Ovary (tissue), 3 donors: ENCODE measurements around the gene UBXN1.

ENCODE experiments used
- CTCF ChIP-seq, 3 donors: fragments of 450-650 bp in 2 of 3; fragments of 200-600 bp in 1 of 3; IDR thresholded peaks; one replicate each; pipeline versions ENCODE4 v1.5.1 to v1.8.0; 2016 to 2022; ENCODE audit warnings: antibody characterized with exemption in 3 of 3, mild to moderate bottlenecking in 1 of 3
- EP300 ChIP-seq: sonication (generic); formaldehyde crosslinking; IDR thresholded peaks from one replicate; pipeline ENCODE4 v1.6.1; 2017; ENCODE audit warnings: antibody characterized with exemption
- donor health status: DM: no; HTN: no; CAD: no.

- TF ChIP-seq EP300 (no peak), CTCF (IDR thresholded peaks at IDR 0.05) (no peak)
These were observed 40.6 kb upstream of the UBXN1 start for GRCh38 chr11:62719302-62719978.
